ENCODE data around the gene ECSCR.
"Not testable (repeated sequence)": the region's sequence is repeated elsewhere in the genome, so short reads cannot be mapped to it uniquely, and the experiment has no call there.

The ECSCR gene

GRCh38 chr5:139446956-139447779, 15.4 kb downstream of the ECSCR start:
- DNase-seq (ENCODE audit: low read depth in 3 of 3) = no peak

GRCh38 chr5:139445325-139446170, 17.0 kb downstream of the ECSCR start:
- DNase-seq (ENCODE audit: low read depth in 3 of 3) = no peak

- DNase-seq (ENCODE audit: low read depth in 3 of 3) = no peak
Observed at GRCh38 chr5:139443831-139444453, 18.6 kb downstream of the ECSCR start.

GRCh38 chr5:139440416-139440815, 22.1 kb downstream of the ECSCR start:
- DNase-seq (ENCODE audit: low read depth in 3 of 3) = not testable (repeated sequence)

- DNase-seq (ENCODE audit: low read depth in 3 of 3) = peak; percentile 81 to 92 (median 87)
Observed at GRCh38 chr5:139439013-139439903, 23.3 kb downstream of the ECSCR start, which contains the start of gene DNAJC18. Gene DNAJC18 (minus strand): TSS chr5:139439525. CDS start chr5:139439445, 80 bp downstream.

GRCh38 chr5:139438707-139439012, 23.9 kb downstream of the ECSCR start:
- DNase-seq (ENCODE audit: low read depth in 3 of 3) = no peak

GRCh38 chr5:139435676-139436075, 26.9 kb downstream of the ECSCR start:
- no peak for DNase-seq (ENCODE audit: low read depth in 3 of 3)

- no peak for DNase-seq (ENCODE audit: low read depth in 3 of 3)
Observed at GRCh38 chr5:139431706-139432105, 30.8 kb downstream of the ECSCR start.

GRCh38 chr5:139430015-139430414, 32.5 kb downstream of the ECSCR start:
- DNase-seq (ENCODE audit: low read depth in 3 of 3) = no peak

GRCh38 chr5:139426203-139426885, 36.2 kb downstream of the ECSCR start:
- DNase-seq (ENCODE audit: low read depth in 3 of 3) = no peak

- no peak for DNase-seq (ENCODE audit: low read depth in 3 of 3)
Observed at GRCh38 chr5:139425497-139425896, 37.0 kb downstream of the ECSCR start.

GRCh38 chr5:139422307-139422893, 40.1 kb downstream of the ECSCR start:
- DNase-seq (ENCODE audit: low read depth in 3 of 3) = peak in 1 of 3 experiments; percentile 55

- no peak for DNase-seq (ENCODE audit: low read depth in 3 of 3)
Observed at GRCh38 chr5:139419226-139420192, 43.0 kb downstream of the ECSCR start.

- DNase-seq (ENCODE audit: low read depth in 3 of 3) = no peak
Observed at GRCh38 chr5:139418793-139419192, 43.8 kb downstream of the ECSCR start.

- no peak for DNase-seq (ENCODE audit: low read depth in 3 of 3)
Observed at GRCh38 chr5:139417214-139417613, 45.3 kb downstream of the ECSCR start.

GRCh38 chr5:139416651-139417050, 45.9 kb downstream of the ECSCR start:
- no peak for DNase-seq (ENCODE audit: low read depth in 3 of 3)

GRCh38 chr5:139415869-139416268, 46.7 kb downstream of the ECSCR start:
- no peak for DNase-seq (ENCODE audit: low read depth in 3 of 3)

GRCh38 chr5:139415221-139415861, 47.2 kb downstream of the ECSCR start:
- peak in 1 of 3 experiments; percentile 44 for DNase-seq (ENCODE audit: low read depth in 3 of 3)
